ENCODE data around the gene DYRK2. TPM values are rescaled to one million over a fixed set of nuclear protein-coding genes. Genes with fewer than 3 reads are reported as not detected.

The DYRK2 gene
- total and polyA plus RNA-seq, 5 experiments from 2014 or later: 47.7 to 206 (median 94.7) TPM

- no peaks in the 10 kb centered on the region for H3K27me3 Mint-ChIP-seq
- H3K27ac Mint-ChIP-seq: peak overlapping the region in 9 of 10 donors; percentile 1 to 83 (median 38)
- no peak for DNase-seq
- ATAC-seq: no peak
- H3K4me1 Mint-ChIP-seq: peaks cover 61 to 98% (median 95%) of the 10 kb centered on the region in 4 donors
- H3K36me3 Mint-ChIP-seq: peaks cover 15 to 99% (median 40%) of the 10 kb centered on the region in 3 donors
- POLR2A ChIA-PET: interaction anchor here (1.1 to 3.9 kb wide), 2 partner anchors 10 to 11 kb away, joined by 3 to 19 read pairs; partner anchors contain the start of gene DYRK2
- peak overlapping the region in 8 of 10 donors; percentile 8 to 75 (median 46) for H3K4me3 Mint-ChIP-seq
- H3K9me3 Mint-ChIP-seq: no peaks in the 10 kb centered on the region
Observed at GRCh38 chr12:67659292-67659691, 10.7 kb downstream of the DYRK2 start.

DNA sequence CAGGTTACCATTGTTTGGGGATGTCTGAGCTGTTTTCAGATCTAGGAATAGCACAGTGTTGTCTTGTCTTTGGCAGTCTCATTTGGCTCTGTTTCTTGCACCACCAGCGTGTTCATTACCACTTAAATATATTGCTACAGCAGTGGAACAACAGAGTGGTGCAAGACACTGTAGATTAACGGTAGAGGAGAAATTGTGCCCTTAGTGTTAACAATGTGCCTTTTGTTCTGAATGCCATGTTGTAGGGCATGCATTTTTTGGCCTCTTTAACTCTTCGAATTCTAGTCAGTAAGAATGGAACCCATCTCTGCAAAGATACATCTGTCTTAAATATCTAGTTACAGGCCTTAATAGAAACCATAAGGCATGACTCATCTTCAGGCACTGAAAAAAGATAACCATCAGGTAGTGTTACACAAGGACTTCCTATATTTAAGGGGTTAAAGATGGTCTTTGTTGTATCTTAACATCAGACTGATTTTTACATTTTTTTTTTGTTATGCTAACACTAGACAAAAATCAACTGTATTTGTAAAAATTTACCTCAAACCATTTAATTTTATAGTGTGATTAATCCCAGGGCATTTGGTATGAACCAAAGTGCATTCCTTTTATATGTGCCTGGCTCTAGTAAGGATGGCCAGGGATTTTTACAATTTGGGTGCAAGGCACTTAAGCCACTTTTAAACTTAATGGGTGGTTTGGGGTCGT, 12.9 kb downstream of the DYRK2 start:
- POLR2A ChIA-PET: interaction anchor here (1.8 kb wide), 1 partner anchor 12 kb away, joined by 3 read pairs; no protein-coding TSS in a partner anchor
- Mint-ChIP-seq H3K4me1 (peaks cover 52 to 93% (median 87%) of the 10 kb centered on the region in 4 donors), H3K9me3 (no peaks in the 10 kb centered on the region)

DNA sequence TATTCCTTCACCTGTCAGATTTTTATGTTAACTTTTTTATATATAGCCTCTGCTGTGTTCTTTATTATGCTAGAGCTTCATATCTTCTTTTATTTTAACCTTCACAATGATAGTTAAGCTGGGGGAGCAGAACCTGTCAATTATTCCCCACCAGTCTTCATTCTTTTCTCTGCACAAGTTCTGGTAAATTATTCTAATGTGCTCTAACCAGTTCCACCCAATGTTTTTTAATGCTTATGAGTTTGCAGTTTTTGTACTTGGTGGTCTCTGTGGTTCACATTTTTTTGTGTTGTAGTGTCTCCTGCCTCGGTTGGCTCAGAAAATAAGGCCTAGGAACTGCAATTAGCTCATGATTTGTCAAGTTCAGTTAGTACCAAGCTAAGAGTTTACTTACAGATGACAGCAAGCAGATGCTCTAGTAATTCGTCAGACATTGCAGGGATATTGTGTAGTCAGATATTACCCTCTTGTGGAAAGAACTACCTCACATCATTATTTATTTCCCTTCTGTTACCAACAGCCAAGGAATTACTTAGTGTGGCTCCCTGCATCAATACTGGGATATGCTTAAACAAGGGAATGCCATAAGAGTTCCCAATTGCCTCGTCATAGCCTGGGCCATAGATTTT, 14.5 kb downstream of the DYRK2 start:
- no peaks in the 10 kb centered on the region for H3K9me3 Mint-ChIP-seq
- DNase-seq (peak in 2 of 10 donors; percentile 12 to 13), ATAC-seq (peak; percentile 27 to 39)
- H3K4me3 Mint-ChIP-seq: peak overlapping the region in 7 of 10 donors; percentile 2 to 70 (median 39)
- H3K27me3 Mint-ChIP-seq: no peaks in the 10 kb centered on the region
- peaks cover 0 to 80% (median 25%) of the 10 kb centered on the region in 3 donors for H3K36me3 Mint-ChIP-seq
- H3K27ac Mint-ChIP-seq: peak overlapping the region in 8 of 10 donors; percentile 5 to 83 (median 46)
- POLR2A ChIA-PET: interaction anchor here (1.0 to 1.2 kb wide), 3 partner anchors 9 to 233 kb away, joined by 3 read pairs; no protein-coding TSS in a partner anchor
- H3K4me1 Mint-ChIP-seq: peaks cover 52 to 93% (median 86%) of the 10 kb centered on the region in 4 donors

More for the DNA sequence above, 12.9 kb downstream of the DYRK2 start:
- Mint-ChIP-seq H3K4me3 (peak overlapping the region in 8 of 10 donors; percentile 32 to 69 (median 57)), H3K36me3 (peaks cover 13 to 80% (median 35%) of the 10 kb centered on the region in 3 donors), H3K27ac (peak overlapping the region in 9 of 10 donors; percentile 37 to 81 (median 68)), H3K27me3 (no peaks in the 10 kb centered on the region)
- DNase-seq (no peak), ATAC-seq (no peak)

- ATAC-seq: no peak
- Mint-ChIP-seq H3K4me1 (peaks cover 46 to 90% (median 80%) of the 10 kb centered on the region in 4 donors), H3K36me3 (peaks cover 0 to 70% (median 23%) of the 10 kb centered on the region in 3 donors), H3K4me3 (peak overlapping the region in 5 of 10 donors; percentile 1 to 71 (median 23)), H3K27me3 (no peaks in the 10 kb centered on the region), H3K9me3 (no peaks in the 10 kb centered on the region), H3K27ac (peak overlapping the region in 4 of 10 donors; percentile 1 to 28 (median 18))
- POLR2A ChIA-PET: no interaction called here
- no peak for DNase-seq
Observed at GRCh38 chr12:67664171-67664570, 15.6 kb downstream of the DYRK2 start.

DNA sequence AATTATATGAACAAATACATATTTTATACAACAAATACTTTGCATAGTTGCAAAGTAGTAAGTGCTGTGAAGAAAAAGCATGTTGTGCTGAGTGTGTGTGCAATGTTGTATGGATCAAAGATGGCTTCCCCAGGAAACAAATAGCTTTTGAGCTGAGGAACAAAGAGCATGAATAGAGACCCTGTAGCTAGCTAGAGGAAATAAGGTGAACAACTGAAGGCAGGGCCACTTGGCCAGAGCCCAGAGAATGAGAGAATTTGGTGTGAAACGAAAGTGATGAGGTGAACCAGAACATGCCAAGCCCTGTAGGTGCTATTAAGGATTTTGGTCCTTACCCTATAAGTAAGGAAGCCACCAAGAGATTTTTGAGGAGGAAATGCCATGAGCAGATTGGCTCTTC, 17.1 kb downstream of the DYRK2 start:
- POLR2A ChIA-PET: no interaction called here
- H3K4me3 Mint-ChIP-seq: peak overlapping the region in 7 of 10 donors; percentile 0 to 67 (median 57)
- H3K27ac Mint-ChIP-seq: peak overlapping the region; percentile 2 to 92 (median 69)
- H3K36me3 Mint-ChIP-seq: peaks cover 0 to 60% (median 16%) of the 10 kb centered on the region in 3 donors
- H3K4me1 Mint-ChIP-seq: peaks cover 50 to 87% (median 81%) of the 10 kb centered on the region in 4 donors
- peak; percentile 46 to 54 for ATAC-seq
- no peaks in the 10 kb centered on the region for H3K27me3 Mint-ChIP-seq
- H3K9me3 Mint-ChIP-seq: peaks cover 0 to 3% (median 0%) of the 10 kb centered on the region in 9 donors
- no peak for DNase-seq

GRCh38 chr12:67666605-67667004, 18.1 kb downstream of the DYRK2 start:
- Mint-ChIP-seq H3K4me1 (peaks cover 43 to 78% (median 72%) of the 10 kb centered on the region in 4 donors), H3K9me3 (peaks cover 0 to 3% (median 0%) of the 10 kb centered on the region in 9 donors), H3K27ac (peak overlapping the region in 7 of 10 donors; percentile 36 to 87 (median 72)), H3K4me3 (no peak overlapping the region), H3K36me3 (peaks cover 0 to 51% (median 20%) of the 10 kb centered on the region in 3 donors), H3K27me3 (no peaks in the 10 kb centered on the region)
- POLR2A ChIA-PET: no interaction called here
- ATAC-seq (no peak), DNase-seq (no peak)

GRCh38 chr12:67667276-67668073, 18.9 kb downstream of the DYRK2 start:
- Mint-ChIP-seq H3K4me3 (peak overlapping the region in 4 of 10 donors; percentile 3 to 56 (median 28)), H3K27me3 (no peaks in the 10 kb centered on the region), H3K9me3 (peaks cover 0 to 7% (median 0%) of the 10 kb centered on the region in 9 donors), H3K27ac (peak overlapping the region; percentile 7 to 88 (median 76)), H3K4me1 (peaks cover 41 to 71% (median 66%) of the 10 kb centered on the region in 4 donors), H3K36me3 (peaks cover 6 to 47% (median 25%) of the 10 kb centered on the region in 3 donors)
- DNase-seq: no peak
- no peak for ATAC-seq
- POLR2A ChIA-PET: interaction anchor here (0.7 kb wide), 1 partner anchor 90 kb away, joined by 4 read pairs; no protein-coding TSS in a partner anchor

GRCh38 chr12:67669217-67669933, 20.8 kb downstream of the DYRK2 start:
- Mint-ChIP-seq H3K4me1 (peaks cover 31 to 53% (median 51%) of the 10 kb centered on the region in 4 donors), H3K27me3 (no peaks in the 10 kb centered on the region), H3K36me3 (peaks cover 25 to 46% (median 44%) of the 10 kb centered on the region in 3 donors), H3K4me3 (peak overlapping the region in 4 of 10 donors; percentile 6 to 61 (median 16)), H3K9me3 (peaks cover 5 to 26% (median 12%) of the 10 kb centered on the region in 9 donors), H3K27ac (peak overlapping the region; percentile 51 to 84 (median 78))
- ATAC-seq: peak in 1 of 2 donors; percentile 58
- POLR2A ChIA-PET: no interaction called here
- no peak for DNase-seq

DNA sequence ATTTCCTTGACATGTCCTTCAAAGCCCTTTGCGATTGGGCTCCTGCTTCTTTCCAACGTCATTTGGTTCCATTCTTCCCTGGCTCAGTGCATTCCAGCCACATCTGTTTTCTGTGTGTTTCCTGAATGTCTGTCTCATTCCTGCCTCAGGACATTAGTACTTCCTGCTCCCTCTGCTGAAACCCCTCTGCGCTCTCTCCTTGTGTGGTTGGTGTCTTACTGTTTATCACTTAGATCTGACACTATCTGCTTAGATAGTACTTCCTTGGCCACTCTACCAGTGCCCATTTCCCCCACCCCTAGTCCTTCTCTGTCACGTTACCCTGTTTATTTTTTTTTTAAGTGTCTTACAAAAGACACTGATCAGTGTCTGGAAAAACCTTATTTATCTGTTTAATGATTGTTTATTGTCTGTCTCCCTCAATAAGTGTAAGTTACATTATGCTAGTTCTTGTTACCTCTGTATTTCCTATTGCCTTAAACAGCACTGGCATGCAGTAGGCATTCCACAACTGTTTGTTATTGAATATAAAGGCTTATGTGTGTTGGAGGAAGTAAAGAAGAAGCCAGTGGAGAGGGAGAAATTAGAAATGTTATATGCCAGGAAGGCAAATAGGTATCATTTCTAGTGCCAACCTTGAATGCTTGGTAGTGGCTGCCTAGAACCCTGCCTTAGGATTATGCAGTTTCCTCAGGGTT, 21.5 kb downstream of the DYRK2 start:
- Mint-ChIP-seq H3K27me3 (no peaks in the 10 kb centered on the region), H3K36me3 (peaks cover 30 to 49% (median 49%) of the 10 kb centered on the region in 3 donors), H3K4me3 (peak overlapping the region in 3 of 10 donors; percentile 1 to 16 (median 4)), H3K4me1 (peaks cover 29 to 54% (median 49%) of the 10 kb centered on the region in 4 donors), H3K27ac (peak overlapping the region; percentile 3 to 84 (median 78)), H3K9me3 (peaks cover 5 to 31% (median 14%) of the 10 kb centered on the region in 9 donors)
- POLR2A ChIA-PET: no interaction called here
- no peak for DNase-seq
- no peak for ATAC-seq

DNA sequence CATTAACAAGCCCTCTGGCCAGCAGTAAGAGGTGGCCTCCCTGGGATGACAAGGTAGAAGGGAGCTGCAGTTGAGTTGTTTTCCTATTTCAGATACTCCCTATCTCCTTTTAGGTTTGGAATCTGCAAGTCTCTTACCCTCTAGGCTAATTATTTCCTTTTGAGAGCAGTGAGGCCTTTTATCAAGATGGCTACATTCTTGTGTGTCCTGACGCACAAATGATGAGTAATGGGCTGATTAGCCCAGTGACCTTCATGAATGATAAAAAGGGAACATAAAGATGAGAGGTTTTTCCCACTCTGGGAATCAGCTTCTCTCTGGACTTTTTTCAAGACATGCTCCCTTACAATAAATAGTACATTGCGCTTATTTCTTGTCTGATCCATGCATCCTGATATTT, 22.9 kb downstream of the DYRK2 start:
- Mint-ChIP-seq H3K4me1 (peaks cover 26 to 43% (median 39%) of the 10 kb centered on the region in 4 donors), H3K36me3 (peaks cover 34 to 49% (median 48%) of the 10 kb centered on the region in 3 donors), H3K27me3 (no peaks in the 10 kb centered on the region), H3K27ac (peak overlapping the region in 5 of 10 donors; percentile 5 to 72 (median 45)), H3K4me3 (no peak overlapping the region), H3K9me3 (peaks cover 5 to 31% (median 19%) of the 10 kb centered on the region in 9 donors)
- DNase-seq: no peak
- ATAC-seq: no peak
- POLR2A ChIA-PET: interaction anchor here (0.5 to 1.0 kb wide), 5 partner anchors 9 to 487 kb away, joined by 3 to 5 read pairs (median 3); partner anchors contain the start of gene DYRK2

All from naive thymus-derived CD8-positive, alpha-beta T cell (primary cell).